ENCODE data around the gene UFD1. TPM values are rescaled to one million over a fixed set of nuclear protein-coding genes. Genes with fewer than 3 reads are reported as not detected.
A peak's percentile ranks its signal among the peaks of the same experiment; 100 is the strongest.
"Not testable (repeated sequence)": the region's sequence is repeated elsewhere in the genome, so short reads cannot be mapped to it uniquely, and the experiment has no call there.

Gene UFD1
- polyA plus RNA-seq, 3 donors, result 64.1 to 69.2 (median 65.7) TPM

- DNase-seq, result no peak
Observed at GRCh38 chr22:19453718-19454117, 25.3 kb downstream of the UFD1 start.

- no peak for DNase-seq
Observed at GRCh38 chr22:19451570-19451969, 27.4 kb downstream of the UFD1 start.

DNA sequence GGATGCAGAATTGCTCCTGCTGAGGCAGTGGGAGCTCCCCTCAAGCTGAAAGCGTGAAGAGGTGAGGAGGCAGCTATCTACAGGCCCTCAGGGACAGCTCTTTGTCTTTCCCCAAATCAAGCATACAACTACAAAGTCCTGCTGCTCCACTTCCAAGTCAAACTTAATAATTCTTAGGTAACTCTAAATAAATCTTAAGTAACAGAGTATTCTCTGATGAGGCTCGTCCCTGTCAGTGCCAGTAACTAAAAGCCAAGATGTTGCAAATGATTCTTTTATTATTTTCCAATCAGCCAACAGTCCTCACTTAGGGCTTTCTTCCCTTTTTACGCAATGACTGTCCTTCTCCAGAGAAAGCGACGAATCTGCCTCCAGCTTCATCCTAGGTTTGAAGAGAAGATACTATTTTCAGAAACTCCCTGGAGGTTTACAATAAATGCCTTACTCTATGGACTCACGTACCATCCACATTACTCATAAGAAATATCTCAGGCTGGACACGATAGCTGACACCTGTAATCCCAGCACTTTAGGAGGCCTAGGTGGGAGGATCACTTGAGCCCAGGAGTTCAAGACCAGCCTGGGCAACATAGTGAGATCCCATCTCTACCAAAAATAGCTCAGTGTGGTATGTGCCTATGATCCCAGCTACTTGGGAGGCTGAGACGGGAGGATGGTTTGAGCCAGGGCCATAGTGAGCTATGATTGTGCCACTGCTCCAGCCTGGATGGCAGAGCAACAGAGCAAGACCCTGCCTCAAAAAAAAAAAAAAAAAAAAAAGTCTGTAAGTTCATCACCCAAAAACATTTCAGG is 28.4 kb downstream of the UFD1 start:
- DNase-seq, result no peak

DNA sequence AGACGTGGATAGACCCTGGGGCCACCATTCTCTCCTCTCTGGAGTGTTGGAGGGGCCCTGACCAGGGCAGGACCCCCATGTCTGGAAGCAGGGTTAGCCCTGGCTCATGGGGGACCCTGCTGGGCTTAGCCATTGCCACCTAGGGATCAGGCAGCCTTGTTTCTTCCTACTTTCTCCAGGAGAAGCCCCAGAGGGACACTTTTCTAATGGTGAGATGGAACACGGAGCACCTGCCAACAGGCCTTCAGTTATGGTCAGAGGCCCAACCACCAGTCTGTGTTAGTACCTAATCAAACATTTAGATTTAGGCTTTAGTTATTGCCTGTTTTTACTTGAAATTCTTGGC is 29.6 kb downstream of the UFD1 start:
- no peak for DNase-seq

DNA sequence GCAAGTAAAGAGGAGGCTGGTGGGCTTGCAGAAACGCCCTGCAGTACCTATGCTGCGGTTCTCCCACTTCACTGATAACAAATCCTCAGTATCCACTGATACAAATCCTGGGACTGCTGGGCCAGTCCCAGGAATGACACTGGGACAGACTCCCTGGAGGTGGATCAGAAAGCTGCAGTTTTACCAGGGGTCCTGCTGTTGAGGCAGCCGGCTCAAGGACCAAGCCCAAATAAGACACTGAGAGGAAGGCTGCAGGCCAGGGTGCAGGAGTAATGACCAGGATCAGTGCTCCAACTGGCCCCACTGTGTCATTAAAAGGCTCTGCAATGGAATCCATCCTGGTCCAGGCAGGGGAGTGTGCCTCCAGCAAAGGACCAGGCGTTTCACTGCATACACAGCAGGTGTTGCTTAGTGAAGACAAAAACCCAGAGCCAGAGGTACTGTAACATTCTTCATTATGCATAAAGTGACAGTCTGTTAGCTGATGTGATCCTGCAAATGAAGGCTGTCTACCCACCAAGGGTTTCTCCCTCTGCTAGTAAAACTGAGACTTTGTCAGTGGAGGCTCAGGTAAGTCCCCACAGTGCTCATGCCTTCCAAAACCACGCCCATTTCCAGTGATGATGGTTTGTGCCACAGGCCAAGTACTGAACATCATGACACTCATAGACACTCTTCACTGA is 30.1 kb downstream of the UFD1 start:
- no peak for DNase-seq

GRCh38 chr22:19448076-19448607 is 30.9 kb downstream of the UFD1 start:
- no peak for DNase-seq

DNA sequence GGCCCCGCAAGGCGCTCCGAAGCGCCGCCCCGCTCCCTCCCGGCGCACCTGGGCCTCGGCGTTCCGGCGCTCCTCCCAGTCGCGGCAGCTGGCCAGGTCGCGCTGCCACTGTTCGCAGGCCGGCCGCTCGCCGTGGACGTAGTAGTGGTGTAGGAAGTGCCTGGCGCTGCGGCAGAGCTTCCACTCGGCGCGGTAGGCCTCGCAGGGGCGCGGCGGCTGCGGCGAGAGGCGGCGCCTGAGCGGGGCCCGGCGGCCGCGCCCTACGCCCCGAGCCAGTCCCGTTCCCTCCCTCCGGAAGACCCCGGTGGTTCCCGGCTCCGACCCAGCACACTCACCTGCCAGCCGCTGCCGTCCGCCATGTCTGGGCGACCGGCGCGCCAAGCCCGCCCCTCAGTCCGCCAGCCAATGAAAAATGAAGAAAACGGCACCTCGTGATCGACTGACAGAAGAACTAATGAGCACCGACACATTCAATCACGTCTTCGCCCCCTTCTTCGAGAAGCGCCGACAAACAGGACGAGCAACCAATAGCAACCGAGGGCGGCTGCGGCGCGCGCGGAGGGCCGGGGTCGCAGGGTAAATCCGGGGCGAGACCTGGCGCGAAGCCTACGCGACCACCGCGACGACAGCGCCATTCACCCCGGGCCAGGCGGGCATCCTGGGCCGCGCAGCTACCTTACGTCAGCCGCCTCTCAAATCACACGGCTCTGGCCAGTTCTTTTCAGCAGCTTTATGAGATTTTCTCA is 31.5 kb downstream of the UFD1 start, which contains the start of gene C22orf39:
Gene C22orf39 (minus strand): TSS at position 382 of the 746 bp plus-strand sequence. CDS start 23 bp downstream, at position 359.
- DNase-seq, result peak; percentile 93

GRCh38 chr22:19446603-19447329 is 32.2 kb downstream of the UFD1 start:
- DNase-seq, result no peak

DNA sequence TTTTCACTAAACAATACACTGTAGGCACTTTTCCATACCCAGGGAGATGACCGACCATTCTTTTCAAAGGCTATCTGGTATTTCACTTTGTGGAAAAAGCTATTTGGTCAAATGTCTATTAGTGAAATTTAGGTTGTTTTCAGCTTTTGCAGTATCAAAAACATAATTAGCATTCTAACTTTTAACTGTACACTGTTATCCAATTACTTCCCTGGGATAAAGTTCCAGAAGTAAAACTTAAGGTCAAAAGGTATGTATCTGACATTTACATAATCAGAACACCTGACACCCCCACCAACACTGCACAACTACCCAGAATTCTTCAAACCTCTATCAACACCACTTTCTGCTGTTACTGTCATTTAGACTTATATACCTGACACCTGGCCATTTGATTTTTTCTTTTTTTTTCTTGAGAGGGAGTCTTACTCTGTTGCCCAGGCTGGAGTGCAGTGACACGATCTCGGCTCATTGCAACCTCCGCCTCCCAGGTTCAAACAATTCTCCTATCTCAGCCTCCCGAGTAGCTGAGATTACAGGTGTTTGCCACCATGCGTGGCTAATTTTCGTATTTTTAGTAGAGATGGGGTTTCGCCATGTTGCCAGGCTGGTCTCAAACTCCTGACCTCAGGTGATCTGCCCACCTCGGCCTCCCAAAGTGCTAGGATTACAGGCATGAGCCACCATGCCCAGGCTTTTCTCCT is 33.6 kb downstream of the UFD1 start:
- DNase-seq, result not testable (repeated sequence)

DNA sequence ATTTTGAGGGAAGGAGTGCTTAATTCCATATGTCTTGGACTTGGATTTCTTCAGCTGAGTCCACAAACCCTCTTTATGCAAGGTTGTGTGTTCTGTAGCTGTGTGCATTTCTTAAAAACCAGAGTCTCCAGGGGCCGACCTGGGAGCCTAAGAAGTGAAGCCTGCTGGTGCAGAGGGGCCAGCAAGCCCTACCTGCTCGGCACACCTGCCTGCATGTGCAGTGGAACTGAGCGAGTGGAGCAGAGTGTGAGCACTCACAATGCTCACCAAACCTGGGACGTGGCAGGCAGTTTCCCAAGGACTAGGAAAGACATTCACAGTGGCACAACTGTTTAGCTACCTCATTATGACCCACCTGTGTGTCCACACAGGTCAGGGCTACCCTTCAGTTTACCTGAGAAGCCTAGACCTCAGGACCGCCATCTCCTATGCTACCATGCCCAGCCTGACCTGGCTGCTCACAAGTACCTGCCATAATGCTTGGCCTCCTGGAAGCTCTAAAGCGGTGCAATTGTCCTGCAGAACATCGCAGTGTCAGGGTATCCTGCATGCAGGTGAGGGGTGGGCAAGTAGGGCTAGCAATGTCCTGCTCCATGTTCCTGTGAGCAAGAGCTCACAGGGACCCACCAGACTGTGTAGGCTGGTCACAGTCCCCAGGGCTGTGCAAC is 35.3 kb downstream of the UFD1 start:
- DNase-seq, result no peak

DNA sequence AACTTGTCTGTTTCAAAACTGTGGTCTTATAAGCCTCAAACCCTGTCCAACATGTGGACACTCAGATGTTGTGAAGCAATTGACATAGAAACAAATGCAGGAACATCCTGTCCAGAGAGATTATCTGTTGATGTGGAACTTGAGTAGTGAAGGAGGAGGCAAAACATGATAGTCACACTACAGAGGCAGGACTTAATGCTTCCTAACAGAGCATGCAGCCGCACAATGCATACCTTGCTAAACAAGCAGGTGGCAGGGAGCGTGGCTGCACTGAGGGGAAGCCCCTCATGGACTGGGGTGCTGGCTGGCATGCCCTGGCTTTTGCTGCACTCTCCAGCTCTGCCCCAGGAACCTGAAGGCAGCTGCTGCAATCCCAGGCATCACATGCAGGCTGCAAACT is 36.8 kb downstream of the UFD1 start:
- DNase-seq, result no peak

DNA sequence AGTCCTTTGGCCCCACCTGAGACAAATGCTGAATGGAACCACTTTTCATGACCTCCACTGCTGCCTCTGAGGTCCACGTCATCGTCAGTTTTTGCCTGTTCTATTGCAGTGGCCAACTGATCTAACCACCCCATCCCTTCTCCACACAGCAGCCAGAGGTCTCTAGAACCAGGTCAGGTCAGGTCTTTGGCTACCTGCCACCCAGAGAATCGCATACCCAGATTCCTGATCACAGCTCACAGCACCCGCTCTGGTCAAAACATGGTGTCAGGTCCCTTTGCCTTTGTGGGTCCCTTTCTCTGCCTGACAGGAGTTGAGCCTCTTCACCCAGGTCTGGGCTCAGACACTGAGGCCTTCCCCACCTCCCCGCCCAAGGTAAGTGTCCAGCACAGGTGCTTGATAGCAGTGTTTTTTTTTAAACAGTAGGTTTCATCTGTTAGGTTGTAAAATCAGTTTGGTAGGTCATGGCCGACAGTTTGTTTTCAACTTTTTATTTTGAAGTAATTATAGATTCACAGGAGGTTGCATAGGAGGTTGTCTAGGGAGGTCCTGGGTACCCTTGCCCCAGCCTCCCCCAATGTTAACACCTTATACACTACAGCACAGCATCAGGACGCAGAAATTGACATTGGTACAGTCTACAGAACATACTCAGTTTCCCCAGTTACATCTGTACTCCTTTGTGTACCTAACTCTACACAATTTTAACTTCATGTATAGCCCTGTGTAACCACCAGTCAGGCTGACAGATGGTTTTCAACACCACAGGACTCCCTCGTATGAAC is 38.4 kb downstream of the UFD1 start:
- DNase-seq, result no peak

DNA sequence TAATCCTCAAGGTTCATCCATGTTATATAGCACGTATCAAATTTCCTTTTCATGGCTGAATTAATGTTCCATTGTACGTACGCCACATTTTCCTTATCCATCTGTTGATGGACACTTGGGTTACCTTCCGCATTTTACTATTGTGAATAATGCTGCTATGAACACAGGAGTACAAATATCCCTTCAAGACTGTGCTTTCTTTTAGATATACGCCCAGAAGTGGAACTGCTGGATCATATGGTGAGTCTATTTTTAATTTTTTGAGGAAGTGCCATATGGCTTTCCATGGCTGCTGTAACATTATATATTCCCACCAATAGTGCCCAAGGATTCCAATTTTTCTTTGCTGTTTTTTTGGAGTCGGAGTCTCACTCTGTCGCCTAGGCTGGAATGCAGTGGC is 40.7 kb downstream of the UFD1 start:
- no peak for DNase-seq

- DNase-seq, result not testable (repeated sequence)
Observed at GRCh38 chr22:19436444-19437161, 42.4 kb downstream of the UFD1 start.

DNA sequence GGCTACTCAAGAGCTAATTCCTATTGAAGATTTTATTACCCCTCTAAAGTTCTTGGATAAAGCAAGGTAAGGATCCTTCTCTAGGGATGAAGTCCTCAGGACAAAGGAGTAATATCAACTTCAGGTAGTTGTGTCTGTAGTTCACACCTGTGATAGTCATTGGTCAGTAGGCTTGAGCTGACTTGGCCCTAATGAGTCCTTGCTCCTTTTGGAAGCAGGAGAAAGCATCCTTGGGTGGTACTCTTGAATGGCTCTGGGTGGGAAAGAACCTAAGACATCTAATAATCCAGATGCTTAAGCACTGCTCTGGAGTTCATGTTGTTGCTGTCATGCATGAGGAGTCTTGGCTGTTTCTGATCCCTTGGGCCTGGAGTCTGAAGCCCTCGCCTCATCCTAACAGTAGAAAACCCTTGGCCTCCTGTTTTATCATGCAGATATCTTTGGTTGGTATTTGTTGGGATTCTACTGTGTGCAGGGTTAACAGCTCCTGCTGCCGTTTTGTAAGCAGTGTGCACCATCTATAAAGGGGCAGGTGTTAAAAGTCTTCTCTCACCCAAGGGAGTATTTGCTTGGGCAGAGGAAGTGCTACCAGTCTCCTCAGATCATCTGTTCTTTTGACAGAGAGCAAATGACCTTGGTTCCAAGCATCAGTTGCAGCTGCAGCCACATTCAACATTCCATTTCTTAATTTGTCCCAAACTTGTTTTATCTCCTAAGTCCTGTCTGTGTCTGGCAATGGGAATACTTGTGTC is 44.0 kb downstream of the UFD1 start:
- DNase-seq, result no peak

DNA sequence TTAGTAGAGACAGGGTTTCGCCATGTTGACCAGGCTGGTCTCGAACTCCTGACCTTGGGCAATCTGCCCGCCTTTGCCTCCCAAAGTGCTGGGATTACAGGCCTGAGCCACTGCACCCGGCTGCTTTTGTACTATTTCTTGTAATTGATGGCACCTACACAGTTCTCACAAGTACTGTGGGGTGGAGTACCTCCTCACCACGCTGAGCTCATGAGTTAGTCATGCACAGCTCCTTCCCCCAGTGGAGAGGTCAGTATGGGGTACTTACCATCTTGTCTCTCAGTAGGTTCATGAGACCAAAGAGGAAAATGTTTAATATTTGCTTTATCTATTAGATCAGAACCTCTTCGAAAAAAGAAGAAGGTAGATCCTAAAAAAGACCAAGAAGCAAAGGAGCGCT is 44.6 kb downstream of the UFD1 start:
- DNase-seq, result no peak

- DNase-seq, result peak; percentile 91
Observed at GRCh38 chr22:19432133-19432851, 46.7 kb downstream of the UFD1 start, which contains the start of gene MRPL40. MRPL40 (plus strand) TSS chr22:19432545; CDS start chr22:19432555, 10 bp downstream.
